IPS-18c (cell line): ENCODE data around the gene PDK1.

Source experiments
- H3K4me3 ChIP-seq: 2 replicates; pipeline ENCODE4 v1.7.0; 2013; ENCODE audit warnings: low read depth, mild to moderate bottlenecking, low read length, moderate library complexity; ENCODE audit not compliant: insufficient read depth
- H3K9me3 ChIP-seq: one replicate; pipeline ENCODE4 v1.6.1; 2013; ENCODE audit warnings: mild to moderate bottlenecking, low read length, moderate library complexity; ENCODE audit not compliant: control insufficient read depth, insufficient read depth

The PDK1 gene

DNA sequence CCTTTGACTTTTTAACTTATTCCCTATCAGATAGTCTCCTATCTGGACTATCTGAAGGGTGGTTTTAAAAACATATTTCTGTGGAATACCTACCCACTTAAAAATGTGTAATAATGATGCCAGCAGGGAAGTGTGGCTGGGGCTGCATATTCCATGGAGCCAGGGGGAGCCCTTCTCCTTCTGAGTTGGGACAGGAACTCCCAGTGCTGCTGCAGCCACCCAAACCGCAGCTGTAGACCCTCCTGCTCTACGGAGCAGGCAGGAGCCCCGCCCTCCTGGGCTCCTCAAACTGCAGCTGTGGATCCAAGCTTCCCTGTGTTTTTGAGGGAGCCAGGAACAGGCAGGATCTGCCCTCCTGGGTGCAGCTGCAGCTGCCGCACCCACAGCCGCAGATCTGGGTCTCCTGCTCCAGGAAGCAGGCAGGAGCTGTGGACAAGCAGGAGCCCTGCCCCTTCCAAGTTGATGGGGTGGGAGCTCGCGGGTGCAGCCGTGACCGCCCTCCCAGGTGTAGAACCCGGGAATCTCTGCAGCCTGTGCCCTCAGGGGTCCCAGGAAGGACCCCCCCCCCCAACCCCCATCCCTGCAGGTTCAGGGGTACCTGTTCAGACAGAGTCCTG, 57.8 kb downstream of the PDK1 start:
- Histone ChIP-seq H3K4me3 (no peak overlapping the region), H3K9me3 (no peaks in the 10 kb centered on the region)

DNA sequence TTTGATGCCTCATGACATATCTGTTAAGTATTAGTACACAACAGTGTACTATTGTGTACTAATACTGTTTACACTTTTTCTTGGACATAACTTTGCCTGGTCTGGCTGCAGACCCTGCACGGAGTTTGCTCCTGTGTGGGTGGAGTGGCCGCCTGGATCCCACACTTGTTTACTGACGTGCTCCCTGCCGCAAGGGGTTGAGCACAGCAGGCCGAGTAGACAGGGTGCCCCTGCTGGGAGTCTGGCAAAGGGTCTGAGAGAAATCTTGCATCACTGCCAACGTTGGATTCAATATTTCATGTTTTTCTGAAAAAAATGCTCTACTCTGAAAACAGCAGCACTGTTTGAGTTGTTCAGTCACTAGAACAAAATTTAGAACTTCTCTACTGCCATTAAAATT, 59.0 kb downstream of the PDK1 start:
- no peak overlapping the region for H3K4me3 ChIP-seq
- no peaks in the 10 kb centered on the region for H3K9me3 ChIP-seq

DNA sequence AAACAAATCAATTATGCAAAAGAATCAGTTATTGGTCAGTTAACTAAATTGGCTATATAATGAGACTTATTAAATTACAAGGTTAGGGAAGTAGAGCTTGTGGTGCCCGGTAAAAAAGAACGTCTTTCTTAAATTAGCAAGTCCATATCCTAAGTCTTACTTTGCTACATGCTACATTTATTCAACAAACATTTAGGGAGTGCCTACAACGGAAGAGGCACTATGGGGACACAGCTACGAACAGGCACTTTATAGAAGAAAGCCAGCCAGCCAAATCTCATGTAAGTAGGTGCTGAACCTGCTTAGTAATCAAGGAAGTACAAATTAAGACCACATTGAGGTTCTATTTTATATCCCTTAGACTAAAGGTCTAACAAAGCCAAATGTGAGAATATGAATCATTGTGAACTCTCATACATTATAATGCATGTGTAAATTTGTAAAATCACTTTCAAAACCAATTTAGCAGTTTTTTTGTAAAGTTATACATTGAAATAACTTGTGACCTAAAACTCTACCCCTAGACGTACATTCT, 59.9 kb downstream of the PDK1 start:
- H3K4me3 ChIP-seq, result no peak overlapping the region

GRCh38 chr2:172617115-172617514, 61.2 kb downstream of the PDK1 start:
- no peaks in the 10 kb centered on the region for H3K9me3 ChIP-seq
- H3K4me3 ChIP-seq, result no peak overlapping the region

More for the DNA sequence above, 59.9 kb downstream of the PDK1 start:
- H3K9me3 ChIP-seq, result no peaks in the 10 kb centered on the region

GRCh38 chr2:172623249-172623965, 67.5 kb downstream of the PDK1 start:
- H3K4me3 ChIP-seq, result no peak overlapping the region
- no peaks in the 10 kb centered on the region for H3K9me3 ChIP-seq

GRCh38 chr2:172624996-172625395, 69.1 kb downstream of the PDK1 start:
- Histone ChIP-seq H3K4me3 (no peak overlapping the region), H3K9me3 (no peaks in the 10 kb centered on the region)

DNA sequence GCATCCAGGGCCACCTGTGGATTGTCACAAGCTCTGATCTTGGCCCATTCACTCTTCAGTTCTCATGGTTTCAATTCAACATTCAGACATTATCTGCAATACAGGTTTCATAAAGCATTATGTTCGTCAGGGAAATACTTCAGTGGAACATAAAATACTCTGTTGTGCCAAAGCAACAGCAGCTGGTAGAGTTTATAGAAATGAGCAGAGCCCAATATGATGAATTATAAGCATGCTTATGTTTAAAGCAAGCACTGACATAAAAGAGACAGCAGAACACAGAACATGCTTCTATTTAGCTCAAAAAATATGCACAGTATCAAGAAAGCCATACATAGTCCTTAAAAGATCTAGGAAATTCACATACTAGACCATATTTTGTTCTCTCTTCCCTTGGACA, 71.3 kb downstream of the PDK1 start:
- H3K9me3 ChIP-seq, result no peaks in the 10 kb centered on the region
- H3K4me3 ChIP-seq, result no peak overlapping the region

- no peaks in the 10 kb centered on the region for H3K9me3 ChIP-seq
- H3K4me3 ChIP-seq, result no peak overlapping the region
Observed at GRCh38 chr2:172628085-172628484, 72.2 kb downstream of the PDK1 start.

- Histone ChIP-seq H3K4me3 (no peak overlapping the region), H3K9me3 (no peaks in the 10 kb centered on the region)
Observed at GRCh38 chr2:172629586-172629985, 73.7 kb downstream of the PDK1 start.

DNA sequence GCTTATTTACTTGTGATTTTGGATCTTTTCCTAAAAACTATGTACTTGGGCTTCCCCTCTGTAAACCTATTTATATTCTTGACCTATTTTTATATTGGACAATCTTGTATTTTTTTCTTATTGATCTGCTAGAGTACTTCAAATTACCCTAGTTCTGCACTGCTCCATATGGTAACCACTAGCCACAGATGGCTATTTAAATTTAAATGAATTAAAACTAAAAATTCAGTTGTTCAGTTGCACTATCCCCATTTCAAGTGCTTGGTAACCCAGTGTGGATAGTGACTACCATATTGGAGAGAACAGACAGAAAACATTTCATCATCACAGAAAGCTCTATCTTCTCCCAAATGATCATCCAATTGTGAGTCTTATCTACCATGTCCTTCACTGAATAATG, 74.3 kb downstream of the PDK1 start:
- H3K4me3 ChIP-seq, result no peak overlapping the region
- H3K9me3 ChIP-seq, result no peaks in the 10 kb centered on the region

- no peaks in the 10 kb centered on the region for H3K9me3 ChIP-seq
- no peak overlapping the region for H3K4me3 ChIP-seq
Observed at GRCh38 chr2:172634477-172634876, 78.6 kb downstream of the PDK1 start.

DNA sequence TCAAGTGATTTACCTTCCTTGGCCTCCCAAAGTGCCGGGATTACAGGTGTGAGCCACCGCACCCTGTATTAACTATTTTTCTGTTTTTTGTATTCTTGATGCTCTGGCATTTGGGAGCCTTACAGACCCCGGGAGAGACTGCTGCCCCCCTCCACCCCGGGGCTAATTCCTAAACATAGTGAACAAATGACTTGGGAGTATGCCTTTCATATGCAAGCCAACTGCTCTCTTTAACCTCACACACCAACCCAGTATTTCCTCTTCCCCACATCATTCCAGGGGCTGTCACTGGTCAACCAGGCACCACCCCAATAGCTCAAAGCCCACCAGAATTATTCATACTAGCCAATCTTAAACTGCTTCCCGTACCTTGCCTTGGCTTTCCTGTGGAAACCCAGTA, 79.7 kb downstream of the PDK1 start:
- no peaks in the 10 kb centered on the region for H3K9me3 ChIP-seq
- H3K4me3 ChIP-seq, result no peak overlapping the region

DNA sequence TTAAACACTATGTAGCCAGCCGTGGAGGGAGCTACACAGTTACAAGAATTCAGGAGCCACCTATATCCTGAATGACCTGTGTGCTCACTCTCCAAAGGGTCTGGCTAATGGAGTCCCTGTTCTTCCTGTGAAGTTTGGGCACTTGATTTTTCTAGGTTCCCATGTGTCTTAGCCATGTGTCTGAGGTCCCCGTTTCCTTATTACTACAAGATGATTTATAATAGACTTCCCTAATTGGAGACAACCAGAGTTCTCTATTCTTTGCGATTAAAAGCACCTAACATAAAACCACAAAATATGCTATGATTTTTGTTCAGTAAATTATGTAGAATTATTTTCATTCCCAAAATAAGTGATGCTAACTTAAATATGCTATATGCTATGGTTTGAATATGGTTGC, 83.4 kb downstream of the PDK1 start:
- H3K9me3 ChIP-seq, result no peaks in the 10 kb centered on the region

DNA sequence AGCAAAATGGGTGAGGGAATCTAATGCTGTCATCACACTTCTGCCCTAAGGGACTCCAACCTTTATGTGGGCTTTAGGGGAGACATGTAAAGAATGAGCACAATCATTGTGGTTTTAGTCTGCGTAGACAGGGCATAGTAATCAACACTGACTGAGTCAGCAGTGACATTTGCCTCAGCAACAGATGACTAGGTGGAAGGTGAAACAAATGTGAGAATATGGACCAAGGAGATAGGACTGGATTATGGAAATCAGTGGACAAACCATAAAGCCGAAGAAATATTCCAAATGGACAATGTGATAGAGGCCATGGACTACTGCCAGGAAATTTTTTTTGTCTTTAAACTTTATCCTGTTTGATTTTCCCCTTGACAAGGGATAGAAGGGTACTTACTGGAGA, 83.9 kb downstream of the PDK1 start:
- Histone ChIP-seq H3K4me3 (no peak overlapping the region), H3K9me3 (no peaks in the 10 kb centered on the region)

More for the DNA sequence above, 83.4 kb downstream of the PDK1 start:
- H3K4me3 ChIP-seq, result no peak overlapping the region

GRCh38 chr2:172640389-172640788, 84.5 kb downstream of the PDK1 start:
- Histone ChIP-seq H3K9me3 (no peaks in the 10 kb centered on the region), H3K4me3 (no peak overlapping the region)

- Histone ChIP-seq H3K4me3 (no peak overlapping the region), H3K9me3 (no peaks in the 10 kb centered on the region)
Observed at GRCh38 chr2:172642301-172643020, 86.6 kb downstream of the PDK1 start.

DNA sequence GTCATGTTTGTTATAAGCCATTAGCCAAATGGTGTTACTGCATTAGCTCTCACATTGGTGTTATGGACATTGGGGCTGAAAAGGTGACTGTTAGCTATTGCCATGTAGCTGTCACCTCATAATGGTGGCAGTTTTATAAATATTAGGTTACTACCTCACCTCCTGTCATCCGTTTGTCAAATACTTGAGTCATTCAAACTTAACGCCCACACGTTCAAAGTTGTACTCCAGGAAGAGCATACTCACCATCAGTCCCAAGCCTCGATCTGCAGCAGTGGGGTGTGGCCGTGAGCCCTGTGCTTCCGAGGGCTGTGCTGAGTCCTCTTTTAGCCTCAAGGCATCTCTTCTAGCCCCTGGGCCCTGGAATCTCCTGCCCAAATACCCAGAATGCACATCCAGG, 87.3 kb downstream of the PDK1 start:
- Histone ChIP-seq H3K9me3 (no peaks in the 10 kb centered on the region), H3K4me3 (no peak overlapping the region)

GRCh38 chr2:172647439-172647838, 91.5 kb downstream of the PDK1 start:
- Histone ChIP-seq H3K4me3 (no peak overlapping the region), H3K9me3 (no peaks in the 10 kb centered on the region)
